T-helper 1 cell (primary cell): ENCODE measurements around the gene KRT2.

ENCODE experiments used
- DNase-seq, 5 donors: peaks; one replicate each; pipeline ENCODE4 v3.0.0-alpha.2; 2012 to 2020

The KRT2 gene

GRCh38 chr12:52614381-52615207 lies 37.4 kb downstream of the KRT2 start:
- DNase-seq: no peak

- no peak for DNase-seq
Observed at GRCh38 chr12:52613384-52614030, 38.5 kb downstream of the KRT2 start.

GRCh38 chr12:52612431-52613383 lies 39.3 kb downstream of the KRT2 start:
- DNase-seq: no peak

GRCh38 chr12:52611080-52611468 lies 40.9 kb downstream of the KRT2 start:
- DNase-seq: no peak

GRCh38 chr12:52608826-52609630 lies 43.0 kb downstream of the KRT2 start:
- no peak for DNase-seq

GRCh38 chr12:52608161-52608560 lies 43.9 kb downstream of the KRT2 start:
- no peak for DNase-seq

GRCh38 chr12:52607314-52607713 lies 44.7 kb downstream of the KRT2 start:
- DNase-seq: no peak

- no peak for DNase-seq
Observed at GRCh38 chr12:52606581-52607218, 45.3 kb downstream of the KRT2 start.

- no peak for DNase-seq
Observed at GRCh38 chr12:52606096-52606495, 45.9 kb downstream of the KRT2 start.

- no peak for DNase-seq
Observed at GRCh38 chr12:52605542-52605941, 46.5 kb downstream of the KRT2 start.

GRCh38 chr12:52604859-52605258 lies 47.2 kb downstream of the KRT2 start:
- DNase-seq: no peak

- peak in 1 of 5 donors; percentile 20 for DNase-seq
Observed at GRCh38 chr12:52603314-52603713, 48.7 kb downstream of the KRT2 start.

- DNase-seq: no peak
Observed at GRCh38 chr12:52602552-52602951, 49.5 kb downstream of the KRT2 start.

GRCh38 chr12:52601671-52602070 lies 50.3 kb downstream of the KRT2 start:
- DNase-seq: no peak

- no peak for DNase-seq
Observed at GRCh38 chr12:52600941-52601481, 51.0 kb downstream of the KRT2 start, which contains the start of gene KRT72. Gene KRT72, minus strand, starts transcription at chr12:52601463. Its CDS starts 11 bp downstream, at chr12:52601452.

- DNase-seq: no peak
Observed at GRCh38 chr12:52600475-52600874, 51.5 kb downstream of the KRT2 start.

GRCh38 chr12:52600071-52600470 lies 51.9 kb downstream of the KRT2 start:
- no peak for DNase-seq

- DNase-seq: no peak
Observed at GRCh38 chr12:52598966-52599365, 53.0 kb downstream of the KRT2 start.
